Measurements from ENCODE around the gene TMEM250. TPM values are rescaled to one million over a fixed set of nuclear protein-coding genes. Genes with fewer than 3 reads are reported as not detected.
"Not testable (repeated sequence)": the region's sequence is repeated elsewhere in the genome, so short reads cannot be mapped to it uniquely, and the experiment has no call there.

TMEM250 gene
- total RNA-seq = 51.4 and 53.9 TPM in 2 replicates

GRCh38 chr9:136118320-136119060 lies at the start of gene TMEM250:
Gene TMEM250 (minus strand): TSS chr9:136118875. CDS start chr9:136116900, 1,975 bp downstream.
- intact Hi-C loops (cut with micrococcal nuclease) = loop anchor here (1.0 to 2.0 kb wide), 5 partner anchors 9 to 212 kb away; partner anchors contain the start of genes CAMSAP1, NACC2, QSOX2 and UBAC1

- intact Hi-C loops (cut with micrococcal nuclease) = no loop called here
Measured at GRCh38 chr9:136163248-136163850, 44.7 kb upstream of the TMEM250 start.

GRCh38 chr9:136160995-136161610 lies 42.4 kb upstream of the TMEM250 start:
- intact Hi-C loops (cut with micrococcal nuclease) = no loop called here

GRCh38 chr9:136160381-136160841 lies 41.7 kb upstream of the TMEM250 start:
- intact Hi-C loops (cut with micrococcal nuclease) = no loop called here

- intact Hi-C loops (cut with micrococcal nuclease) = no loop called here
Measured at GRCh38 chr9:136159851-136160250, 41.2 kb upstream of the TMEM250 start.

- intact Hi-C loops (cut with micrococcal nuclease) = no loop called here
Measured at GRCh38 chr9:136157477-136158265, 39.0 kb upstream of the TMEM250 start.

- intact Hi-C loops (cut with micrococcal nuclease) = no loop called here
Measured at GRCh38 chr9:136156209-136157120, 37.8 kb upstream of the TMEM250 start.

- intact Hi-C loops (cut with micrococcal nuclease) = no loop called here
Measured at GRCh38 chr9:136155576-136155975, 36.9 kb upstream of the TMEM250 start.

GRCh38 chr9:136154943-136155342 lies 36.3 kb upstream of the TMEM250 start:
- intact Hi-C loops (cut with micrococcal nuclease) = no loop called here

GRCh38 chr9:136153381-136154065 lies 34.8 kb upstream of the TMEM250 start:
- intact Hi-C loops (cut with micrococcal nuclease) = no loop called here

- intact Hi-C loops (cut with micrococcal nuclease) = no loop called here
Measured at GRCh38 chr9:136152931-136153330, 34.3 kb upstream of the TMEM250 start.

GRCh38 chr9:136152543-136152866 lies 33.8 kb upstream of the TMEM250 start:
- intact Hi-C loops (cut with micrococcal nuclease) = no loop called here

GRCh38 chr9:136151848-136152542 lies 33.3 kb upstream of the TMEM250 start:
- intact Hi-C loops (cut with micrococcal nuclease) = no loop called here

GRCh38 chr9:136151214-136151804 lies 32.6 kb upstream of the TMEM250 start:
- intact Hi-C loops (cut with micrococcal nuclease) = no loop called here

GRCh38 chr9:136150664-136151213 lies 32.1 kb upstream of the TMEM250 start:
- intact Hi-C loops (cut with micrococcal nuclease) = not testable (repeated sequence)

GRCh38 chr9:136149853-136150252 lies 31.2 kb upstream of the TMEM250 start:
- intact Hi-C loops (cut with micrococcal nuclease) = no loop called here

- intact Hi-C loops (cut with micrococcal nuclease) = no loop called here
Measured at GRCh38 chr9:136149337-136149736, 30.7 kb upstream of the TMEM250 start.

GRCh38 chr9:136148766-136149165 lies 30.1 kb upstream of the TMEM250 start:
- intact Hi-C loops (cut with micrococcal nuclease) = no loop called here

Data from T-helper 2 cell treated with Interferon-gamma antibody and Interleukin-4, amounts not matched to agents 100 ng/mL and 5 ng/mL, for 36 hours (primary cell).